HFFc6 (cell line): ENCODE measurements around the gene DHRSX. TPM values are rescaled to one million over a fixed set of nuclear protein-coding genes. Genes with fewer than 3 reads are reported as not detected.

ENCODE experiments used
- DNase-seq: peaks from one replicate; pipeline ENCODE4 v3.0.0-alpha.2; 2018
- H3K27ac Mint-ChIP-seq: 2 replicates; pipeline ENCODE4 v1.8.0; 2020; ENCODE audit warnings: mild to moderate bottlenecking, mixed read lengths
- H3K27me3 Mint-ChIP-seq: 2 replicates; pipeline ENCODE4 v1.8.0; 2021; ENCODE audit warnings: mild to moderate bottlenecking, moderate library complexity, mixed read lengths; ENCODE audit not compliant: insufficient read depth
- H3K36me3 Mint-ChIP-seq: 2 replicates; pipeline ENCODE4 v1.8.0; 2021; ENCODE audit warnings: low read depth, mixed read lengths
- H3K4me1 Mint-ChIP-seq: 2 replicates; pipeline ENCODE4 v1.8.0; 2020; ENCODE audit warnings: low read depth, mixed read lengths
- H3K4me3 Mint-ChIP-seq: 2 replicates; pipeline ENCODE4 v1.8.0; 2020; ENCODE audit warnings: mild to moderate bottlenecking, moderate library complexity, mixed read lengths
- H3K9me3 Mint-ChIP-seq: 2 replicates; pipeline ENCODE4 v1.8.0; 2020; ENCODE audit warnings: mild to moderate bottlenecking, mixed read lengths
- total RNA-seq, 6 experiments: library from RNA; stranded (reverse); fragmentation: NEBNext Ultra II Directional; extraction: Animal tissue kit (Norgen Biotek cat#: 25700); gene quantifications; 2 replicates in 1 of 6; 3 replicates in 5 of 6; pipeline ENCODE4 v1.2.3, GENCODE V29; 2021
- TF ChIP-seq, protein P1 (sequence below): fragments of 200-600 bp; sonication (generic); IDR thresholded peaks from 2 replicates; pipeline ENCODE4 v1.5.0; 2021; ENCODE audit warnings: antibody characterized with exemption, mild to moderate bottlenecking

Gene DHRSX
- total RNA-seq, 6 experiments from 2014 or later: 19.6 to 27.1 (median 22.9) TPM

DNA sequence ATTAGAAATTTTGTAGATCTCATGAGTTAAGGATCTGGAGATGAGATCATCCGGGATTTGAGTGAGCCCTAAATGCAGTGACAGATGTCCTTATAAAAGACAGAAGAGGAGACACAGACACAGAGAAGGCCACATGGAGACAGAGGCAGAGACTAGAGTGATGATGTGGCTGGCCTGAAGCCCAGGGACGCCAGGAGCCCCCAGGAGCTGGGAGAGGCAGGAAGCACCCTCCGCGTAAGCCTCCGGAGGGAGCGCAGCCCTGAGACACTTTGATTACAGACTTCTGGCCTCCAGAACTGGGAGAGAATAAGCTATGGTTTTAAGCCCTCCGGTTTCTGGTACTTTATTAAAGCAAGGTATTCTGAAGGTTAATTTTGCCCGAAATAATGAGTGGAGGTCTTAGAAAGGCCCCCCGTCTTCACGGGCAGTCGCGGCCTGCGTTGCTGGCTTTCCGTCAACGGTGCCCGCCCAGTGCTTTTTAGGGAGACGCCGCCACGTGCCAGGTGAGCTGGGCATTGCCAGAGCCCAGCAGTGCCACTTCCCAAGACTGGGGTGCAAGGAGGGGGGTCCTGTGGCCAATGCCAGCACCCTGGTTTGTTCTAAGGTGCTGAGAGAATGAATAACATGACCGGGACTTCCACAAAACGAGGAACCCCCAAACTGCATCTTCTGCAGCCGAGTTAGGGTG is 8.1 kb downstream of the DHRSX start:
- no peak for DNase-seq
- Mint-ChIP-seq H3K9me3 (no peaks in the 10 kb centered on the region), H3K27ac (no peak overlapping the region), H3K27me3 (no peaks in the 10 kb centered on the region; the same call in 1 of the 2 replicates), H3K36me3 (peaks cover 24% of the 10 kb centered on the region), H3K4me1 (peaks cover 9% of the 10 kb centered on the region), H3K4me3 (no peak overlapping the region)
- TF ChIP-seq, protein P1, sequence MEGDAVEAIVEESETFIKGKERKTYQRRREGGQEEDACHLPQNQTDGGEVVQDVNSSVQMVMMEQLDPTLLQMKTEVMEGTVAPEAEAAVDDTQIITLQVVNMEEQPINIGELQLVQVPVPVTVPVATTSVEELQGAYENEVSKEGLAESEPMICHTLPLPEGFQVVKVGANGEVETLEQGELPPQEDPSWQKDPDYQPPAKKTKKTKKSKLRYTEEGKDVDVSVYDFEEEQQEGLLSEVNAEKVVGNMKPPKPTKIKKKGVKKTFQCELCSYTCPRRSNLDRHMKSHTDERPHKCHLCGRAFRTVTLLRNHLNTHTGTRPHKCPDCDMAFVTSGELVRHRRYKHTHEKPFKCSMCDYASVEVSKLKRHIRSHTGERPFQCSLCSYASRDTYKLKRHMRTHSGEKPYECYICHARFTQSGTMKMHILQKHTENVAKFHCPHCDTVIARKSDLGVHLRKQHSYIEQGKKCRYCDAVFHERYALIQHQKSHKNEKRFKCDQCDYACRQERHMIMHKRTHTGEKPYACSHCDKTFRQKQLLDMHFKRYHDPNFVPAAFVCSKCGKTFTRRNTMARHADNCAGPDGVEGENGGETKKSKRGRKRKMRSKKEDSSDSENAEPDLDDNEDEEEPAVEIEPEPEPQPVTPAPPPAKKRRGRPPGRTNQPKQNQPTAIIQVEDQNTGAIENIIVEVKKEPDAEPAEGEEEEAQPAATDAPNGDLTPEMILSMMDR: no peak

DNA sequence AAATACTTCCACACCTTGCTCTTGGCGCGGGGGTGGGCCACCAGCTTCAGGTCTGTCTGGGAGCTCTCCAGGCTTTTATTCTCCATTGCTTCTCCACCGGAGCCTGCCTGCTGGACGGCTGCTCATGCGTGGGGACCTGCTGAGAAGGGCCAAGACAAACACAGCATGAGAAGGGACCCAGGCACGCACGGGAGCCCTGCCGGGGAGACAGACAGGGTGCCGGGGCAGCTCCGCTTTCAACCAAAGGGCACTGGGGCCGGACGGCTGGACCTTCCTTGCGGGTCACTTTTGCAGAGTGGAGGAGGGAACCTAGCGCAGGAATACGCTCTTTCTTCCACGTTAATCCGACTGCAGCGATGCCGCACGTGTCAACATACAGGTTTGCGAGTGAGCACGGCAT is 10.1 kb downstream of the DHRSX start:
- TF ChIP-seq, protein P1: no peak
- no peak overlapping the region for H3K27ac Mint-ChIP-seq
- H3K36me3 Mint-ChIP-seq: peaks cover 39% of the 10 kb centered on the region
- H3K4me1 Mint-ChIP-seq: peaks cover 23% of the 10 kb centered on the region
- no peaks in the 10 kb centered on the region; the same call in 1 of the 2 replicates for H3K27me3 Mint-ChIP-seq
- H3K9me3 Mint-ChIP-seq: no peaks in the 10 kb centered on the region
- H3K4me3 Mint-ChIP-seq: no peak overlapping the region
- no peak for DNase-seq

DNA sequence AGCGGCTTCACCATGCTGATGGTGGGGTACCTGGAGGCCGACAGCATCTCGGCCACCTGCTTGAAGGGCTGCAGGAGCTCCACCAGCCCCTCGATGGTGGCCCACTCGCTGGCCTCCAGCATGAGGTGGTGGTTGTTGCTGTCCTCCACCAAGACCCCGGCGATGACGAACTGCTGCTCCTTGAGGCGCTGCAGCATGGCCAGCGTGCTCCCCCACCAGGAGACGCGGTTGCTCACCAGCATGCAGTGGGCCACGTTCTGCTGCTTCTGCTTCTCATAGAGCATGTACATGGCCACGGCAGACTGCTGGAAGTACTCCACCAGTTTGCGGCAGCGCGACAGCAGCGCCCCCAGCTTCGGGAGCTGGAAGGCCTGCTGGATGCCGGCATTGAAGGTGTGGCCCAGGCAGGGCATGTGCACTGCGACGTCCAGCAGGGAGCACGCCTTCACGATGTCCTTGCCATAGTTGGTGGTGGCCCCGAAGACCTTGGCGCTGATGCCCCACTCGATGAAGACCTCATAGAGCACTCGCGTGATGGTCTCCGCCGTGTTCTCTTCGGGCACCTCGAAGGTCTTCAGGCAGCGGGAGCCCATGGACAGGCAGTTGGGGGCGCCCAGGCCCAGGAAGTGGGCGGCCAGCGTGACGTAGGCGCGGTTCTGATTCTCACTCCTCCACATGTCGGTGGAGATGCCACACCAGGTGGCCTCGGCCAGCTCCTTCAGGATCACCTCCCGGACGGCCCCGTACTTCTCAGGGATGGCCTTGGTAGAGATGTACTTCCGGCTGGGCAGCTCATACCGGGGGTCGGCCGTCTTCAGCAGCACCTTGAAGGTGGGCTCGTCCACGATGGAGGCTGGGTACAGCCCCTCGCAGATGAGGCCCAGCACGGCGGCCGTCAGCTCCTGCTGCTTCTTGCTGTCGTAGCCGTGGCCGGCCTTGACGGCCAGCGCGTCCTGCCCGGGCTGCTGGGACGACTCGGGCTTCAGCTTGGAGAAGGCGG is 11.0 kb downstream of the DHRSX start:
- Mint-ChIP-seq H3K27ac (no peak overlapping the region), H3K4me3 (no peak overlapping the region), H3K9me3 (no peaks in the 10 kb centered on the region), H3K36me3 (peaks cover 39% of the 10 kb centered on the region), H3K4me1 (peaks cover 31% of the 10 kb centered on the region), H3K27me3 (no peaks in the 10 kb centered on the region; the same call in 1 of the 2 replicates)
- TF ChIP-seq, protein P1: no peak
- DNase-seq: no peak

DNA sequence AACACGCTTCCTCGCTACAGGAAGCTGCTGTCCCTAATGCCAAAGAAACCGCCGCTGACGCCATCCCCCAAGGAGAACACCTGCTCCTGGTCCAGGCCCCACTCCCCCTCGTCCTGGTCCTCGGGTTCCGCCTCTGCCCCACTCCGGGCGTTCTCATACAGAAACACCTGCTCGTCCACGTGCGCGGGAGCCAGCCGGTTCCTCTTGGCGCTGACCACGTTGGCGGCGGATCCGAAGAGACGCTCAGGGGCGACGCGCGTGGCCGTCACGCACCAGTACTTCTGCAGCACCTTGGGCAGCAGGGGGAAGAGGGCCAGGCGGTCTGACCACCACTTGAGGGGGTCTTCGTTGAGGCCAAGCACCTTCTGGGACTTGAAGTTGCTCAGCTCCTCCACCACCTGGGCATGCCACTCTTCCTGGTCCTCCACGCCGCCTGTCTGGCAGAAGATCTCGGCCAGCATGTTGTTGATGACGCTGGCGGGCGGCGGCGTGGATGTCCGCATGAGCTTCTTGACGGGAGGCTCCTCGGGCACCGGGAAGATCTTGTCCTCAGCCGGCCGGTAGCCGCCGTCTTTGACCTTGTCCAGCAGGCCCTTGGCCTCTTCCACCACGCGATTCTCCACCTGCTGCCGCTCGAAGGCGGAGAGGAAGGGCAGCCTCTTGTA is 12.0 kb downstream of the DHRSX start:
- Mint-ChIP-seq H3K4me3 (no peak overlapping the region), H3K36me3 (peaks cover 39% of the 10 kb centered on the region), H3K27ac (no peak overlapping the region), H3K27me3 (peaks cover 2% of the 10 kb centered on the region; the same call in 1 of the 2 replicates), H3K4me1 (peaks cover 41% of the 10 kb centered on the region), H3K9me3 (no peaks in the 10 kb centered on the region)
- no peak for DNase-seq
- TF ChIP-seq, protein P1: no peak

DNA sequence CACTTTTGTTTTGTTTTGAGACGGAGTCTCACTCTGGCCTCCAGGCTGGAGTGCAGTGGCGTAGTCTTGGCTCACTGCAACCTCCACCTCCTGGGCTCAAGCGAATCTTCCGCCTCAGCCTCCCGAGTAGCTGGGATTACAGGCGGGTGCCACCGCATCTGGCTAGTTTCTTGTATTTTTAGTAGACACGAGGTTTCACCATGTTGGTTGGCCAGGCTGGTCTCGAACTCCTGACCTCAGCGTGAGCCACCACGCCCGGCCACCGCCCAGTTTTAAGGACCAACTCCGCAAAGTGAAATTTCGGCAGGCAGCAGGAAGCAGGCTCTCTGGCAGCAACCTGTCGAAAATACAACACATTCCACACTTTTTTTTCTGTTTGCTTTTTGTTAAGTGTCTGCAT is 13.4 kb downstream of the DHRSX start:
- H3K4me3 Mint-ChIP-seq: 0 out of 2 replicates have a peak overlapping the region, but pooled peaks have one; percentile 72
- peak overlapping the region; percentile 60; the same call in 1 of the 2 replicates for H3K27ac Mint-ChIP-seq
- TF ChIP-seq, protein P1: no peak
- peaks cover 46% of the 10 kb centered on the region for H3K4me1 Mint-ChIP-seq
- DNase-seq: no peak
- no peaks in the 10 kb centered on the region for H3K9me3 Mint-ChIP-seq
- H3K27me3 Mint-ChIP-seq: peaks cover 2% of the 10 kb centered on the region; the same call in 1 of the 2 replicates
- H3K36me3 Mint-ChIP-seq: peaks cover 39% of the 10 kb centered on the region
